LoVo (cell line): Measurements from ENCODE around the gene AMY2B.
"Not testable (repeated sequence)": the region's sequence is repeated elsewhere in the genome, so short reads cannot be mapped to it uniquely, and the experiment has no call there.

Experiments
- DNase-seq: peaks from one replicate; pipeline ENCODE4 v3.0.0-alpha.2; 2016; ENCODE audit warnings: low spot score

The AMY2B gene

DNA sequence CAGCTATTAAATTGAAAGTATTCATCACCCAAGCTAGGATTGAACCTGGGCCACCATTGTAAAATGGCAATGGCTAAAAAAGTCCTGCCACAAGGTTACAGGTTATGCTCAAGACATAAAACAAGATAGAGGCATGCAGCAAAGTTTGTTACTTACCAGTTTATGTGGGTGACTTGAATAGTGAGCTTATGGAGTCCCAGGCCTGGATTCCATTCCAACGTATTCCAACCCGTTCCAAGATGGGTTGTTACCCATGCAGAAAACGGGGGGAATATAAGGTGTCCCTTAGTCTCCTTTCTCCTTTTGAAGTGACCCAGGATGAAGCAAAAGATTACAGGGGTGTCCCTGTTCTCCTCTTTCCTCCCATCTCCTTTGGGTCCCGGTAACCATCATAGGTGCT is 56.0 kb downstream of the AMY2B start:
- not testable (repeated sequence) for DNase-seq
